HEK293 (cell line): ENCODE data around the gene LAMA2.

Source experiments
- CTCF ChIA-PET: fragments of 350-600 bp; formaldehyde crosslinking; extraction: SDS; loops from one replicate; lab custom pipeline; 2021; ENCODE audit warnings: antibody characterized with exemption; lab: Yijun Ruan, JAX
- POLR2A ChIA-PET: fragments of 300-600 bp; formaldehyde crosslinking; extraction: SDS; loops from one replicate; lab custom pipeline; 2020; ENCODE audit warnings: antibody characterized with exemption, inconsistent platforms; lab: Yijun Ruan, JAX
- H3K27ac ChIP-seq: fragments of 200-500 bp; sonication (Bioruptor generic); 2 replicates; pipeline ENCODE4 v1.5.1; 2014; ENCODE audit warnings: low read depth, low read length, control low read depth, inconsistent platforms; ENCODE audit errors: extremely low read depth
- H3K36me3 ChIP-seq, 2 experiments: fragments of 200-500 bp in 1 of 2; sonication (Bioruptor generic) in 1 of 2; 1 replicate in 1 of 2; 2 replicates in 1 of 2; pipeline ENCODE4 v1.5.1; 2014 to 2017; ENCODE audit warnings: inconsistent platforms in 2 of 2, low read length in 2 of 2; ENCODE audit not compliant: control insufficient read depth in 2 of 2, insufficient read depth in 1 of 2
- H3K4me1 ChIP-seq: fragments of 200-500 bp; sonication (Bioruptor generic); 2 replicates; pipeline ENCODE4 v1.5.1; 2014; ENCODE audit warnings: mild to moderate bottlenecking, low read length, inconsistent platforms; ENCODE audit not compliant: control insufficient read depth, insufficient read depth
- H3K4me3 ChIP-seq: 2 replicates; pipeline ENCODE4 v1.5.1; 2011; ENCODE audit warnings: low read depth, mild to moderate bottlenecking, control low read depth, low read length, moderate library complexity
- H3K9me3 ChIP-seq: fragments of 200-500 bp; sonication (Bioruptor generic); 2 replicates; pipeline ENCODE4 v1.5.1; 2014; ENCODE audit warnings: low read depth, low read length, inconsistent platforms; ENCODE audit not compliant: control insufficient read depth, insufficient read depth
- EGR2 ChIP-seq: fragments of 450-650 bp; formaldehyde crosslinking; IDR thresholded peaks from 2 replicates; pipeline ENCODE4 v1.5.1; 2016; ENCODE audit warnings: low read depth, missing biosample characterization, missing genetic modification characterization
- SP2 ChIP-seq: fragments of 450-650 bp; formaldehyde crosslinking; IDR thresholded peaks from 2 replicates; pipeline ENCODE4 v1.5.1; 2016; ENCODE audit warnings: missing biosample characterization, missing genetic modification characterization
- SP3 ChIP-seq: fragments of 450-650 bp; formaldehyde crosslinking; IDR thresholded peaks from 2 replicates; pipeline ENCODE4 v1.5.1; 2016; ENCODE audit warnings: missing biosample characterization, missing genetic modification characterization
- ZNF10 ChIP-seq: fragments of 450-650 bp; formaldehyde crosslinking; IDR thresholded peaks from 2 replicates; pipeline ENCODE4 v1.5.1; 2017; ENCODE audit warnings: missing biosample characterization, missing genetic modification characterization
- ZNF121 ChIP-seq: fragments of 450-650 bp; formaldehyde crosslinking; IDR thresholded peaks from 2 replicates; pipeline ENCODE4 v1.5.1; 2016; ENCODE audit warnings: missing biosample characterization, missing genetic modification characterization
- ZNF133 ChIP-seq: fragments of 450-650 bp; formaldehyde crosslinking; IDR thresholded peaks from 2 replicates; pipeline ENCODE4 v1.5.1; 2016; ENCODE audit warnings: missing biosample characterization, missing genetic modification characterization
- ZNF174 ChIP-seq: fragments of 450-650 bp; formaldehyde crosslinking; IDR thresholded peaks from 2 replicates; pipeline ENCODE4 v1.5.0; 2017; ENCODE audit warnings: missing biosample characterization, mild to moderate bottlenecking, missing genetic modification characterization
- ZNF211 ChIP-seq: fragments of 450-650 bp; formaldehyde crosslinking; IDR thresholded peaks from 2 replicates; pipeline ENCODE4 v1.5.1; 2016; ENCODE audit warnings: low read depth, missing biosample characterization, missing genetic modification characterization
- ZNF223 ChIP-seq: fragments of 450-650 bp; formaldehyde crosslinking; IDR thresholded peaks from 2 replicates; pipeline ENCODE4 v1.5.1; 2016; ENCODE audit warnings: missing biosample characterization, missing genetic modification characterization
- ZNF350 ChIP-seq: fragments of 450-650 bp; formaldehyde crosslinking; IDR thresholded peaks from 2 replicates; pipeline ENCODE4 v1.5.0; 2017; ENCODE audit warnings: missing biosample characterization, mild to moderate bottlenecking, missing genetic modification characterization
- ZNF514 ChIP-seq: fragments of 450-650 bp; formaldehyde crosslinking; IDR thresholded peaks from 2 replicates; pipeline ENCODE4 v1.5.1; 2016; ENCODE audit warnings: missing biosample characterization, missing genetic modification characterization
- ZNF596 ChIP-seq: fragments of 450-650 bp; IDR thresholded peaks from 2 replicates; pipeline ENCODE4 v1.5.0; 2018; ENCODE audit warnings: missing biosample characterization, mild to moderate bottlenecking, missing genetic modification characterization, moderate library complexity
- ZNF621 ChIP-seq: fragments of 450-650 bp; formaldehyde crosslinking; IDR thresholded peaks from 2 replicates; pipeline ENCODE4 v1.5.1; 2017; ENCODE audit warnings: missing biosample characterization, missing genetic modification characterization
- ZNF654 ChIP-seq: fragments of 450-650 bp; formaldehyde crosslinking; IDR thresholded peaks from 2 replicates; pipeline ENCODE4 v1.5.1; 2016; ENCODE audit warnings: low read depth, missing biosample characterization, missing genetic modification characterization
- TF ChIP-seq, protein P1 (sequence below): fragments of 450-650 bp; formaldehyde crosslinking; IDR thresholded peaks from 2 replicates; pipeline ENCODE4 v1.5.1; 2016; ENCODE audit warnings: missing biosample characterization, missing genetic modification characterization
- TF ChIP-seq, protein P2 (sequence below): fragments of 450-650 bp; formaldehyde crosslinking; IDR thresholded peaks from 2 replicates; pipeline ENCODE4; 2016; ENCODE audit warnings: missing biosample characterization, missing genetic modification characterization
- TF ChIP-seq, protein P3 (sequence below): fragments of 450-650 bp; formaldehyde crosslinking; IDR thresholded peaks from 2 replicates; pipeline ENCODE4 v1.5.1; 2016; ENCODE audit warnings: missing biosample characterization, missing genetic modification characterization
- TF ChIP-seq, protein P4 (sequence below): fragments of 450-650 bp; formaldehyde crosslinking; IDR thresholded peaks from 2 replicates; pipeline ENCODE4 v1.5.1; 2016; ENCODE audit warnings: missing biosample characterization, missing genetic modification characterization

LAMA2 gene

DNA sequence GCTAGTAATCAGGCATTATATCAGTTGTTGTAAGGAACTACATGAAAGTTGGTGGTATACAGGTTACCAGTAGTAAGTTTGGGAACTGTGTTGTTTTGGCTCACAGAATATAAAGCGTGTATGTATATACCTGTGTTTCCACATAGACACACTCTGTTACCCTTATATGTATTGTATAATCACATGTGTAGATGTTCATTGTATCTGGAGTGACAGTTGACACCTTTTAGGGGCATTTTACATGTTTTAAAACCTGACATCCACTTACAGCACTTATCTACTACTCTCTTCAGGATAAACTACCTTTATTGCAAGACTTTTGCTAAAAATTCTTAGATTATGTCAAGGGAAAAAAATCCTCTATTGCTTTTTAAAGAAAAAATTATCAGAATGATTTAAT lies 228.9 kb downstream of the LAMA2 start:
- no peaks in the 10 kb centered on the region for H3K9me3 ChIP-seq
- H3K4me1 ChIP-seq, result no peaks in the 10 kb centered on the region
- H3K4me3 ChIP-seq, result no peak overlapping the region
- CTCF ChIA-PET, result no interaction called here
- no peaks in the 10 kb centered on the region for H3K36me3 ChIP-seq
- TF ChIP-seq ZNF621 (no peak), ZNF211 (tag by site-specific recombination) (no peak), ZNF514 (tag by site-specific recombination) (no peak)
- TF ChIP-seq, protein P1, sequence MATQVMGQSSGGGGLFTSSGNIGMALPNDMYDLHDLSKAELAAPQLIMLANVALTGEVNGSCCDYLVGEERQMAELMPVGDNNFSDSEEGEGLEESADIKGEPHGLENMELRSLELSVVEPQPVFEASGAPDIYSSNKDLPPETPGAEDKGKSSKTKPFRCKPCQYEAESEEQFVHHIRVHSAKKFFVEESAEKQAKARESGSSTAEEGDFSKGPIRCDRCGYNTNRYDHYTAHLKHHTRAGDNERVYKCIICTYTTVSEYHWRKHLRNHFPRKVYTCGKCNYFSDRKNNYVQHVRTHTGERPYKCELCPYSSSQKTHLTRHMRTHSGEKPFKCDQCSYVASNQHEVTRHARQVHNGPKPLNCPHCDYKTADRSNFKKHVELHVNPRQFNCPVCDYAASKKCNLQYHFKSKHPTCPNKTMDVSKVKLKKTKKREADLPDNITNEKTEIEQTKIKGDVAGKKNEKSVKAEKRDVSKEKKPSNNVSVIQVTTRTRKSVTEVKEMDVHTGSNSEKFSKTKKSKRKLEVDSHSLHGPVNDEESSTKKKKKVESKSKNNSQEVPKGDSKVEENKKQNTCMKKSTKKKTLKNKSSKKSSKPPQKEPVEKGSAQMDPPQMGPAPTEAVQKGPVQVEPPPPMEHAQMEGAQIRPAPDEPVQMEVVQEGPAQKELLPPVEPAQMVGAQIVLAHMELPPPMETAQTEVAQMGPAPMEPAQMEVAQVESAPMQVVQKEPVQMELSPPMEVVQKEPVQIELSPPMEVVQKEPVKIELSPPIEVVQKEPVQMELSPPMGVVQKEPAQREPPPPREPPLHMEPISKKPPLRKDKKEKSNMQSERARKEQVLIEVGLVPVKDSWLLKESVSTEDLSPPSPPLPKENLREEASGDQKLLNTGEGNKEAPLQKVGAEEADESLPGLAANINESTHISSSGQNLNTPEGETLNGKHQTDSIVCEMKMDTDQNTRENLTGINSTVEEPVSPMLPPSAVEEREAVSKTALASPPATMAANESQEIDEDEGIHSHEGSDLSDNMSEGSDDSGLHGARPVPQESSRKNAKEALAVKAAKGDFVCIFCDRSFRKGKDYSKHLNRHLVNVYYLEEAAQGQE, result no peak
- POLR2A ChIA-PET, result no interaction called here
- H3K27ac ChIP-seq, result no peak overlapping the region

DNA sequence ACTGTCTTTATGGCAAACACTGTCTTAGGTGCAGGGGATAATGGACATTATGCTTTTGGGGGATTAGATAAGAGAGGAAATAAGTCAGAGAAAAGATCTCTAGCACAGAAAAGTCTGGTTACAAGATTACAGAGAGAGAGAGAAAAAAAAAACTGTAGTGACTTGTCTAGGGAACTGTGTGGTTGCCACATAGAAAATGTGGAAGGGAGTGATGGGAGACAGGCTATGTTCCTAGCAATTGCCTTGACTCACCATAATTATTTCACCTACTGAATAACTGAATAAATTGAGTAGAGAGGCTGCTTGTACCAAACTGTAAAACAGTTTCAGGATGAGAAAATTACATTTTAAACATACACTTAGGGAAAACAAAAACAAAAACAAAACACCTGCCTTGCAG lies 229.7 kb downstream of the LAMA2 start:
- H3K36me3 ChIP-seq, result no peaks in the 10 kb centered on the region
- ChIA-PET POLR2A (no interaction called here), CTCF (no interaction called here)
- H3K9me3 ChIP-seq, result no peaks in the 10 kb centered on the region
- no peak overlapping the region for H3K4me3 ChIP-seq
- no peak overlapping the region for H3K27ac ChIP-seq
- H3K4me1 ChIP-seq, result no peaks in the 10 kb centered on the region
- TF ChIP-seq ZNF350 (no peak), ZNF596 (tag by site-specific recombination) (no peak), ZNF654 (no peak), ZNF133 (tag by site-specific recombination) (no peak), ZNF10 (tag by site-specific recombination) (no peak), ZNF223 (tag by site-specific recombination) (no peak), ZNF174 (tag by site-specific recombination) (no peak), EGR2 (tag by site-specific recombination) (no peak), SP2 (tag by site-specific recombination) (no peak), ZNF121 (tag by site-specific recombination) (no peak), ZNF211 (tag by site-specific recombination) (no peak), SP3 (tag by site-specific recombination) (no peak)
- TF ChIP-seq, protein P2, sequence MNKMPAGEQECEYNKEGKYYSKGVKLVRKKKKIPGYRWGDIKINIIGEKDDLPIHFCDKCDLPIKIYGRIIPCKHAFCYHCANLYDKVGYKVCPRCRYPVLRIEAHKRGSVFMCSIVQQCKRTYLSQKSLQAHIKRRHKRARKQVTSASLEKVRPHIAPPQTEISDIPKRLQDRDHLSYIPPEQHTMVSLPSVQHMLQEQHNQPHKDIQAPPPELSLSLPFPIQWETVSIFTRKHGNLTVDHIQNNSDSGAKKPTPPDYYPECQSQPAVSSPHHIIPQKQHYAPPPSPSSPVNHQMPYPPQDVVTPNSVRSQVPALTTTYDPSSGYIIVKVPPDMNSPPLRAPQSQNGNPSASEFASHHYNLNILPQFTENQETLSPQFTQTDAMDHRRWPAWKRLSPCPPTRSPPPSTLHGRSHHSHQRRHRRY, result no peak
- TF ChIP-seq, protein P3, sequence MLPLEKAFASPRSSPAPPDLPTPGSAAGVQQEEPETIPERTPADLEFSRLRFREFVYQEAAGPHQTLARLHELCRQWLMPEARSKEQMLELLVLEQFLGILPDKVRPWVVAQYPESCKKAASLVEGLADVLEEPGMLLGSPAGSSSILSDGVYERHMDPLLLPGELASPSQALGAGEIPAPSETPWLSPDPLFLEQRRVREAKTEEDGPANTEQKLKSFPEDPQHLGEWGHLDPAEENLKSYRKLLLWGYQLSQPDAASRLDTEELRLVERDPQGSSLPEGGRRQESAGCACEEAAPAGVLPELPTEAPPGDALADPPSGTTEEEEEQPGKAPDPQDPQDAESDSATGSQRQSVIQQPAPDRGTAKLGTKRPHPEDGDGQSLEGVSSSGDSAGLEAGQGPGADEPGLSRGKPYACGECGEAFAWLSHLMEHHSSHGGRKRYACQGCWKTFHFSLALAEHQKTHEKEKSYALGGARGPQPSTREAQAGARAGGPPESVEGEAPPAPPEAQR, result no peak
- TF ChIP-seq, protein P4, sequence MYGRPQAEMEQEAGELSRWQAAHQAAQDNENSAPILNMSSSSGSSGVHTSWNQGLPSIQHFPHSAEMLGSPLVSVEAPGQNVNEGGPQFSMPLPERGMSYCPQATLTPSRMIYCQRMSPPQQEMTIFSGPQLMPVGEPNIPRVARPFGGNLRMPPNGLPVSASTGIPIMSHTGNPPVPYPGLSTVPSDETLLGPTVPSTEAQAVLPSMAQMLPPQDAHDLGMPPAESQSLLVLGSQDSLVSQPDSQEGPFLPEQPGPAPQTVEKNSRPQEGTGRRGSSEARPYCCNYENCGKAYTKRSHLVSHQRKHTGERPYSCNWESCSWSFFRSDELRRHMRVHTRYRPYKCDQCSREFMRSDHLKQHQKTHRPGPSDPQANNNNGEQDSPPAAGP (tag by site-specific recombination), result no peak
